Thymus (tissue), 11 donors: ENCODE measurements around the gene RGS3. TPM values are rescaled to one million over a fixed set of nuclear protein-coding genes. Genes with fewer than 3 reads are reported as not detected.

ENCODE experiments used
- DNase-seq, 9 donors: peaks; one replicate each; pipeline ENCODE4 v3.0.0-alpha.2; 2013; ENCODE audit warnings: low spot score in 9 of 9, low read depth in 6 of 9, missing footprints in 1 of 9
- H3K27ac ChIP-seq, 2 donors: one replicate each; pipeline ENCODE4 v1.5.1; 2013; ENCODE audit warnings: control low read depth in 1 of 2, low read depth in 1 of 2, low read length in 1 of 2, mild to moderate bottlenecking in 1 of 2, moderate library complexity in 1 of 2
- H3K27me3 ChIP-seq, 2 donors: one replicate each; pipeline ENCODE4 v1.5.1; 2013; ENCODE audit warnings: low read length in 1 of 2; ENCODE audit not compliant: control insufficient read depth in 2 of 2, insufficient read depth in 1 of 2
- H3K36me3 ChIP-seq, 2 donors: one replicate each; pipeline ENCODE4 v1.5.1; 2013; ENCODE audit warnings: low read length in 1 of 2, mild to moderate bottlenecking in 1 of 2, moderate library complexity in 1 of 2; ENCODE audit not compliant: control insufficient read depth in 2 of 2, insufficient read depth in 2 of 2
- H3K4me1 ChIP-seq, 2 donors: one replicate each; pipeline ENCODE4 v1.5.1; 2013; ENCODE audit warnings: low read length in 2 of 2; ENCODE audit not compliant: control insufficient read depth in 2 of 2, insufficient read depth in 2 of 2
- H3K4me3 ChIP-seq, 2 donors: one replicate each; pipeline ENCODE4 v1.5.1; 2013; ENCODE audit warnings: low read length in 2 of 2, control low read depth in 1 of 2, mild to moderate bottlenecking in 1 of 2
- H3K9me3 ChIP-seq, 2 donors: one replicate each; pipeline ENCODE4 v1.5.1; 2013; ENCODE audit warnings: low read length in 1 of 2, mild to moderate bottlenecking in 1 of 2; ENCODE audit not compliant: control insufficient read depth in 2 of 2, insufficient read depth in 1 of 2
- WGBS: extraction: QIAGEN DNeasy Blood & Tissue Kit; methylation state at CpG from one replicate; pipeline ENCODE4 v1.1.7; 2013; 5-methylcytosine and 5-hydroxymethylcytosine counted together
- polyA plus RNA-seq: library from polyadenylated mRNA; stranded (reverse); fragments of 200-250 nt; gene quantifications from one replicate; pipeline ENCODE4 v1.2.3, GENCODE V29; 2013
- total RNA-seq: library from RNA; stranded (reverse); fragments of 120-200 nt; gene quantifications from one replicate; pipeline ENCODE4 v1.2.4, GENCODE V29; 2013
- donor health status: healthy.

Gene RGS3
- total and polyA plus RNA-seq, 2 donors: 16.5 to 21.4 TPM

DNA sequence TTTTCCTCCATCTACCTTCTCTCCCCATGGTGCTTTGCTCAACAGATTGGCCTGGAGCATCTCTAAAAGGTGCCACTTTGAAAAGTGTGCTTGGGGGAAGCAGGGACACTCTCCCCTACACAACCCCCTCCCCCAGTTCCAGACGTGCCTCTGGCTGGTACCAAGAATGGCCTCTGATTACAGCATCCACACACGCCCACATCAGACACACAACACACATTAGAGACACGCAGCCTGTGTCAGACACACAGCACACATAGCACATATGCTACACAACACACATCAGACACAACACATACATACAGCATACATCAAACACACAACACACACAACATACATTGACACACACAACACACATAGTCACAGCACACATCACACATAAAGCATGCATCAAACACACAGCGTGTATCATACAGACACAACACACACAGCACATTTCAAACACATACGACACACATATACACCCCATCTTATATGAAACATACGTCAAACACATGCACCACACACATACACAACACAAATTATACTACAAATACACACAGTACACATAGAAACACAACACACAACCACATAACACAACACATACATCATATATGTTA, 150.4 kb downstream of the RGS3 start:
- Histone ChIP-seq H3K27ac (no peak overlapping the region), H3K4me3 (no peak overlapping the region), H3K4me1 (peaks cover 0 to 5% of the 10 kb centered on the region in 2 donors), H3K36me3 (no peaks in the 10 kb centered on the region), H3K27me3 (no peaks in the 10 kb centered on the region), H3K9me3 (no peaks in the 10 kb centered on the region)
- DNase-seq: no peak
- WGBS: 96% methylated on average over 6 of the region's 6 CpGs

GRCh38 chr9:113614843-113615648, 151.5 kb downstream of the RGS3 start:
- Histone ChIP-seq H3K4me3 (no peak overlapping the region), H3K36me3 (no peaks in the 10 kb centered on the region), H3K27me3 (peaks cover 0 to 11% of the 10 kb centered on the region in 2 donors), H3K9me3 (no peaks in the 10 kb centered on the region), H3K4me1 (peaks cover 0 to 5% of the 10 kb centered on the region in 2 donors), H3K27ac (peak overlapping the region in 1 of 2 donors; percentile 58)
- DNase-seq: no peak
- WGBS: 88% methylated on average over 14 of the region's 14 CpGs

DNA sequence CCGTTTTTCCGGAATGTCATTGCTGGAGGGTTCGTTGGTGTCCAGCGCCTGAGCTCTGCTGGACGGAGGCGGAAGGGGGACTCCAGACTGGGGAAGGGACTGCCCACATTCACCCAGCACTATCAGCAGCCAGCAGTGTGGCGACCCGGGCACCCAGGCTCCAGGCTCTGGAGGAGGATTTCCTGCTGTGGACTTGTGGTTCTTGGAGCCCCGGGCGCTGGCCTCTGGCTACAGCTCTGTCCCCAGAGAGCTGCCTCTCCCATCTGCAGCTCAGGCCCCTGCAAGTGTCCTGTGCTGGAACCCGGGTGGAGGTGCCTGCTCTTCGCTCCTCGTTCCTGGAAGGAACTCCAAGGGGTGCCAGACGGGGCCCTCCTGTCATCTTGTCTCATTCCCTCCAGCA, 152.6 kb downstream of the RGS3 start:
- DNase-seq: no peak
- WGBS: 57% methylated on average over 14 of the region's 14 CpGs
- H3K27me3 ChIP-seq: peaks cover 0 to 22% of the 10 kb centered on the region in 2 donors
- H3K9me3 ChIP-seq: no peaks in the 10 kb centered on the region
- no peak overlapping the region for H3K27ac ChIP-seq
- H3K36me3 ChIP-seq: no peaks in the 10 kb centered on the region
- H3K4me3 ChIP-seq: no peak overlapping the region
- peaks cover 0 to 12% of the 10 kb centered on the region in 2 donors for H3K4me1 ChIP-seq

DNA sequence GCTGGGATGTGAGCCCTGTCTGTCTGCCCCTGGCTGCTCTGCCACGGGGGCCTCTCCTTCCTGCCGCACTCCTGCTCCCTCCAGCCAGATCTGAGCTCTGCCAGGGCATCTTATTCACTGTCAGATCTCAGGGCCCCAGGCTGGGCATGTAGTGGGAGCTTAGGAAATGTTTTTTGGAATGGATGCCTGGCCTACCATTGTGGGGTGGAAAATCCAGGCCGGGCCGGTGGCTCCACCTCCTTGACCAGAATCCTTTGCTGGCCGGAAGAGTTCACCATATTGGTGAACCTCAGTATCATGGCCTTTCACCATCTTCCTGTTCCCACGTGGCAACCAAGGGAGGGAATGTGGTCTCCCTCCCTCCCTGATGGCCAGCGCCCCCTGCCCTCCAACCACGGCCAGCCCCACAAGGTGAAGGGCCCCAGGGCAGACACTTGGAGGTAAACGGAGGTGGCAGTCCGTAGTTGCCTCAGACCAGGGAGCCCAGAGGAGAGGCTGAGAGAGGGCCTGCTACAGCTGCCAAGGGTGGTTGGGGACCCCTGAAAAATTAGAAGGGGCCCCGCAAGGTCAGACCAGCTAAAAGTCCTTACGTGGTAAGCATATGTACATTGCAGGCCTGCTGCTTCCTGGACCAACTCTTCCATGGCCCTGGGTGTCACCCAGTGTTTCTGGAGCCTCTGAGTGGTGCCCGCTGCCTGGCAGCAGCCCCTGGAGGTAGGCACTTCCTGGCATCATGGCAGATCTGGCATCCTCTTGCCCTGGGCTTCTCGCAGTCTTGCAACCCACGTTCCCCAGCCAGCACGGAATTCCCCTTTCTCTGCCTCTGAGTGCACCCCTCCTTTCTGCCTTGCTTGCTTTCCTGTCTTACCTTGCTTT, 153.3 kb downstream of the RGS3 start:
- no peak for DNase-seq
- Histone ChIP-seq H3K27ac (no peak overlapping the region), H3K4me1 (peaks cover 0 to 12% of the 10 kb centered on the region in 2 donors)

GRCh38 chr9:113617550-113617949, 154.0 kb downstream of the RGS3 start:
- Histone ChIP-seq H3K4me1 (peaks cover 0 to 12% of the 10 kb centered on the region in 2 donors), H3K9me3 (no peaks in the 10 kb centered on the region), H3K27ac (no peak overlapping the region), H3K36me3 (no peaks in the 10 kb centered on the region), H3K27me3 (peaks cover 0 to 26% of the 10 kb centered on the region in 2 donors), H3K4me3 (no peak overlapping the region)
- 98% methylated on average over 6 of the region's 6 CpGs for WGBS
- no peak for DNase-seq

More for the DNA sequence above, 153.3 kb downstream of the RGS3 start:
- H3K4me3 ChIP-seq: no peak overlapping the region
- no peaks in the 10 kb centered on the region for H3K36me3 ChIP-seq
- H3K9me3 ChIP-seq: no peaks in the 10 kb centered on the region
- WGBS: 84% methylated on average over 16 of the region's 16 CpGs
- H3K27me3 ChIP-seq: peaks cover 0 to 26% of the 10 kb centered on the region in 2 donors

- peaks cover 0 to 28% of the 10 kb centered on the region in 2 donors for H3K27me3 ChIP-seq
- no peaks in the 10 kb centered on the region for H3K36me3 ChIP-seq
- H3K9me3 ChIP-seq: no peaks in the 10 kb centered on the region
- no peak overlapping the region for H3K4me3 ChIP-seq
- no peak overlapping the region for H3K27ac ChIP-seq
- WGBS: 95% methylated on average over 7 of the region's 7 CpGs
- DNase-seq: no peak
- peaks cover 0 to 12% of the 10 kb centered on the region in 2 donors for H3K4me1 ChIP-seq
These were observed 155.4 kb downstream of the RGS3 start for GRCh38 chr9:113618836-113619490.

GRCh38 chr9:113619491-113620376, 156.2 kb downstream of the RGS3 start:
- H3K27me3 ChIP-seq: peaks cover 0 to 28% of the 10 kb centered on the region in 2 donors
- H3K4me3 ChIP-seq: no peak overlapping the region
- H3K27ac ChIP-seq: peak overlapping the region in 1 of 2 donors; percentile 26
- 64% methylated on average over 12 of the region's 12 CpGs for WGBS
- H3K36me3 ChIP-seq: no peaks in the 10 kb centered on the region
- H3K9me3 ChIP-seq: no peaks in the 10 kb centered on the region
- no peak for DNase-seq
- H3K4me1 ChIP-seq: peaks cover 0 to 12% of the 10 kb centered on the region in 2 donors
